ENCODE results near the gene SLC12A8.

DNA sequence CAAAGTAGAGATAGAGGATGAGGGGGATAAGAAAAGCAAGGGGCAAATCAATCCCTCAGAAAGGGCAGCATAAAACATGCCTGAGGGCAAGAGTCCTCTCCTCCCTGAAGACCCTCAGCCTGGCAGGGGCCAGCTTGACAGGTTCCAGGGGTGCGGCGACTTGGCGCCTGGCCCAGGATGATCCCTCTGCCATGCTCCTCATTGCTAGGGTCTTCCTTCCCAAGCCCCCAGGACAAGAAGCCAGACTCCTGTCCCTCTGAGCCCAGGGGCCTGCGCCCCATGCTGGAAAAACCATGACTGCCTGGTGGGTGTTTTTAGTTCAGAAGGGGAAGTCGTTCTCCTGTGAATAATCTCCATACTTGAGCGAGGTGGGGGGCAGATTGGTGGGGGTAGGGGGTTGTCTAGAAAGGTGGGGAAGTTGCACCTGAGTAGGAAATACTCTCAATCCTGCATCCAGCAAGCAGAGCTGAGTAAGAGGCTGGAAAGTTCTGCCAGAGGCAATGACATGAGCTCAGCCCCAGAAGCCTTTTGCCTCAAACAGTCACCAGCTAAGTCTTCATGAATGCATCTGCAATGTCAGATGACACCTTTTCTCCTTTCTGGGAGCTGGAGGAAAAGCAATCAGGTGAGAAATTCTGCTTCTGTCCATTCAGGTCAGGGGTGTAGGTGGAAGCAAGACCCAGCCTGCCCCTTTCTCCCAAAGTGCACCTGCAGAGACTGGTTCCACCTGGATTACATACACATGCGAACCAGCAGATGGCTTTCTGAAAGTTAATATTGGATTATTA is 18.3 kb downstream of the SLC12A8 start:
- TF ChIP-seq, protein P1, sequence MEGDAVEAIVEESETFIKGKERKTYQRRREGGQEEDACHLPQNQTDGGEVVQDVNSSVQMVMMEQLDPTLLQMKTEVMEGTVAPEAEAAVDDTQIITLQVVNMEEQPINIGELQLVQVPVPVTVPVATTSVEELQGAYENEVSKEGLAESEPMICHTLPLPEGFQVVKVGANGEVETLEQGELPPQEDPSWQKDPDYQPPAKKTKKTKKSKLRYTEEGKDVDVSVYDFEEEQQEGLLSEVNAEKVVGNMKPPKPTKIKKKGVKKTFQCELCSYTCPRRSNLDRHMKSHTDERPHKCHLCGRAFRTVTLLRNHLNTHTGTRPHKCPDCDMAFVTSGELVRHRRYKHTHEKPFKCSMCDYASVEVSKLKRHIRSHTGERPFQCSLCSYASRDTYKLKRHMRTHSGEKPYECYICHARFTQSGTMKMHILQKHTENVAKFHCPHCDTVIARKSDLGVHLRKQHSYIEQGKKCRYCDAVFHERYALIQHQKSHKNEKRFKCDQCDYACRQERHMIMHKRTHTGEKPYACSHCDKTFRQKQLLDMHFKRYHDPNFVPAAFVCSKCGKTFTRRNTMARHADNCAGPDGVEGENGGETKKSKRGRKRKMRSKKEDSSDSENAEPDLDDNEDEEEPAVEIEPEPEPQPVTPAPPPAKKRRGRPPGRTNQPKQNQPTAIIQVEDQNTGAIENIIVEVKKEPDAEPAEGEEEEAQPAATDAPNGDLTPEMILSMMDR (IDR thresholded peaks at IDR 0.05) = no peak
- no peak for TF ChIP-seq POLR2A (IDR thresholded peaks at IDR 0.05)
